ENCODE results near the gene PRDM8.

PRDM8 gene

GRCh38 chr4:80220711-80221110, 23.4 kb downstream of the PRDM8 start:
- H3K36me3 Mint-ChIP-seq = no peaks in the 10 kb centered on the region
- H3K27me3 Mint-ChIP-seq = peaks cover 12% of the 10 kb centered on the region
- H3K27ac Mint-ChIP-seq = no peak overlapping the region
- H3K4me3 Mint-ChIP-seq = no peak overlapping the region
- H3K4me1 Mint-ChIP-seq (ENCODE audit: low read depth) = no peaks in the 10 kb centered on the region
- H3K9me3 Mint-ChIP-seq (ENCODE audit: low read depth) = no peaks in the 10 kb centered on the region

- Mint-ChIP-seq H3K27me3 (peaks cover 12% of the 10 kb centered on the region), H3K27ac (no peak overlapping the region), H3K4me1 (ENCODE audit: low read depth) (no peaks in the 10 kb centered on the region), H3K36me3 (no peaks in the 10 kb centered on the region), H3K4me3 (no peak overlapping the region), H3K9me3 (ENCODE audit: low read depth) (no peaks in the 10 kb centered on the region)
These were observed 23.9 kb downstream of the PRDM8 start for GRCh38 chr4:80221161-80221560.

GRCh38 chr4:80225595-80225994, 28.3 kb downstream of the PRDM8 start:
- no peaks in the 10 kb centered on the region for H3K4me1 Mint-ChIP-seq (ENCODE audit: low read depth)
- peaks cover 7% of the 10 kb centered on the region for H3K27me3 Mint-ChIP-seq
- no peaks in the 10 kb centered on the region for H3K36me3 Mint-ChIP-seq
- H3K4me3 Mint-ChIP-seq = no peak overlapping the region
- H3K27ac Mint-ChIP-seq = no peak overlapping the region
- H3K9me3 Mint-ChIP-seq (ENCODE audit: low read depth) = no peaks in the 10 kb centered on the region

- Mint-ChIP-seq H3K4me1 (ENCODE audit: low read depth) (no peaks in the 10 kb centered on the region), H3K36me3 (no peaks in the 10 kb centered on the region), H3K27me3 (peaks cover 7% of the 10 kb centered on the region), H3K9me3 (ENCODE audit: low read depth) (no peaks in the 10 kb centered on the region), H3K4me3 (no peak overlapping the region), H3K27ac (no peak overlapping the region)
These were observed 28.8 kb downstream of the PRDM8 start for GRCh38 chr4:80226094-80226493.

GRCh38 chr4:80228460-80228859, 31.2 kb downstream of the PRDM8 start:
- Mint-ChIP-seq H3K27me3 (peaks cover 5% of the 10 kb centered on the region), H3K27ac (no peak overlapping the region), H3K36me3 (no peaks in the 10 kb centered on the region)

GRCh38 chr4:80229128-80229527, 31.8 kb downstream of the PRDM8 start:
- Mint-ChIP-seq H3K4me3 (no peak overlapping the region), H3K9me3 (ENCODE audit: low read depth) (no peaks in the 10 kb centered on the region), H3K27ac (no peak overlapping the region), H3K4me1 (ENCODE audit: low read depth) (no peaks in the 10 kb centered on the region), H3K36me3 (no peaks in the 10 kb centered on the region), H3K27me3 (peaks cover 5% of the 10 kb centered on the region)

More at GRCh38 chr4:80228460-80228859, 31.2 kb downstream of the PRDM8 start:
- H3K4me3 Mint-ChIP-seq = no peak overlapping the region
- H3K4me1 Mint-ChIP-seq (ENCODE audit: low read depth) = no peaks in the 10 kb centered on the region
- H3K9me3 Mint-ChIP-seq (ENCODE audit: low read depth) = no peaks in the 10 kb centered on the region

GRCh38 chr4:80229590-80229989, 32.3 kb downstream of the PRDM8 start:
- Mint-ChIP-seq H3K36me3 (no peaks in the 10 kb centered on the region), H3K27ac (no peak overlapping the region), H3K9me3 (ENCODE audit: low read depth) (no peaks in the 10 kb centered on the region), H3K4me1 (ENCODE audit: low read depth) (no peaks in the 10 kb centered on the region), H3K4me3 (no peak overlapping the region), H3K27me3 (peaks cover 5% of the 10 kb centered on the region)

GRCh38 chr4:80231180-80231579, 33.9 kb downstream of the PRDM8 start:
- H3K27ac Mint-ChIP-seq = no peak overlapping the region
- H3K4me1 Mint-ChIP-seq (ENCODE audit: low read depth) = no peaks in the 10 kb centered on the region
- no peak overlapping the region for H3K4me3 Mint-ChIP-seq
- no peaks in the 10 kb centered on the region for H3K9me3 Mint-ChIP-seq (ENCODE audit: low read depth)
- H3K27me3 Mint-ChIP-seq = peaks cover 7% of the 10 kb centered on the region
- H3K36me3 Mint-ChIP-seq = no peaks in the 10 kb centered on the region

GRCh38 chr4:80232707-80233370, 35.5 kb downstream of the PRDM8 start:
- no peaks in the 10 kb centered on the region for H3K9me3 Mint-ChIP-seq (ENCODE audit: low read depth)
- no peak overlapping the region for H3K27ac Mint-ChIP-seq
- H3K27me3 Mint-ChIP-seq = peaks cover 7% of the 10 kb centered on the region
- no peak overlapping the region for H3K4me3 Mint-ChIP-seq
- H3K36me3 Mint-ChIP-seq = no peaks in the 10 kb centered on the region
- no peaks in the 10 kb centered on the region for H3K4me1 Mint-ChIP-seq (ENCODE audit: low read depth)

GRCh38 chr4:80233390-80233789, 36.1 kb downstream of the PRDM8 start:
- Mint-ChIP-seq H3K36me3 (no peaks in the 10 kb centered on the region), H3K4me3 (no peak overlapping the region), H3K27me3 (peaks cover 7% of the 10 kb centered on the region), H3K4me1 (ENCODE audit: low read depth) (no peaks in the 10 kb centered on the region), H3K9me3 (ENCODE audit: low read depth) (no peaks in the 10 kb centered on the region), H3K27ac (no peak overlapping the region)

- Mint-ChIP-seq H3K4me3 (no peak overlapping the region), H3K27me3 (peaks cover 3% of the 10 kb centered on the region), H3K27ac (no peak overlapping the region), H3K36me3 (no peaks in the 10 kb centered on the region), H3K4me1 (ENCODE audit: low read depth) (no peaks in the 10 kb centered on the region), H3K9me3 (ENCODE audit: low read depth) (no peaks in the 10 kb centered on the region)
These were observed 38.1 kb downstream of the PRDM8 start for GRCh38 chr4:80235451-80235850.

- Mint-ChIP-seq H3K27ac (no peak overlapping the region), H3K9me3 (ENCODE audit: low read depth) (no peaks in the 10 kb centered on the region), H3K36me3 (no peaks in the 10 kb centered on the region), H3K4me3 (no peak overlapping the region), H3K4me1 (ENCODE audit: low read depth) (no peaks in the 10 kb centered on the region), H3K27me3 (peaks cover 2% of the 10 kb centered on the region)
These were observed 40.7 kb downstream of the PRDM8 start for GRCh38 chr4:80237992-80238391.

GRCh38 chr4:80239480-80240150, 42.3 kb downstream of the PRDM8 start:
- Mint-ChIP-seq H3K4me1 (ENCODE audit: low read depth) (no peaks in the 10 kb centered on the region), H3K4me3 (no peak overlapping the region), H3K27ac (no peak overlapping the region), H3K36me3 (no peaks in the 10 kb centered on the region), H3K27me3 (peaks cover 2% of the 10 kb centered on the region), H3K9me3 (ENCODE audit: low read depth) (no peaks in the 10 kb centered on the region)

- Mint-ChIP-seq H3K36me3 (no peaks in the 10 kb centered on the region), H3K4me3 (no peak overlapping the region), H3K27ac (no peak overlapping the region), H3K27me3 (peaks cover 3% of the 10 kb centered on the region), H3K4me1 (ENCODE audit: low read depth) (no peaks in the 10 kb centered on the region), H3K9me3 (ENCODE audit: low read depth) (no peaks in the 10 kb centered on the region)
These were observed 43.7 kb downstream of the PRDM8 start for GRCh38 chr4:80240976-80241375.

- H3K27ac Mint-ChIP-seq = no peak overlapping the region
- no peaks in the 10 kb centered on the region for H3K9me3 Mint-ChIP-seq (ENCODE audit: low read depth)
- H3K36me3 Mint-ChIP-seq = no peaks in the 10 kb centered on the region
- H3K4me3 Mint-ChIP-seq = no peak overlapping the region
- H3K27me3 Mint-ChIP-seq = peaks cover 7% of the 10 kb centered on the region
- no peaks in the 10 kb centered on the region for H3K4me1 Mint-ChIP-seq (ENCODE audit: low read depth)
These were observed 46.1 kb downstream of the PRDM8 start for GRCh38 chr4:80243274-80244018.
